ENCODE results near the gene QPRT. TPM values are rescaled to one million over a fixed set of nuclear protein-coding genes. Genes with fewer than 3 reads are reported as not detected.

The QPRT gene
- total RNA-seq, 4 donors from 2014 or later = 2.2 to 5.5 (median 3.5) TPM

DNA sequence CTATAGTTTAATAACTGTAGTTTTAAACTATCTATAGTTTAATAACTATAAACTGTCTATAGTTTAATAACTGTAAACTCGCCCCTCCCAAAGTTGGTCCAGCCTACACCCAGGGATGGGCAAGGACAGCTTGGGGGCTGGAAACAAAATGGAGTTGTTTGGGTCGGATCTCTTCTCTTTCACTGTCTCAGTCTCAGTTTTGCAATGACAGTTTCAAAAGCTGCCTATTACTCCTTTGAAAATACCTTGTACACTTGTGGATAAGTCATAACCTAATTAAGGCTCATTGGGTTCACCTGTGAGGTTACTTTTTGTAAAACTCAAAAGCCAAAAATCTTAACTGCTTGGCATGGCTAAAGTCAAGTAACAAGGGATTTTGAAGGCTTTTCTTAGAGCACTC lies 35.4 kb downstream of the QPRT start:
- no peak for DNase-seq (ENCODE audit: low spot score in 2 of 2)
- H3K9me3 ChIP-seq = no peaks in the 10 kb centered on the region
- H3K36me3 ChIP-seq = no peaks in the 10 kb centered on the region
- H3K27ac ChIP-seq = no peak overlapping the region
- WGBS = 87% methylated on average over 2 of the region's 2 CpGs
- H3K27me3 ChIP-seq = no peaks in the 10 kb centered on the region
- peaks cover 8% of the 10 kb centered on the region for H3K4me1 ChIP-seq
- TF ChIP-seq POLR2AphosphoS5 (IDR thresholded peaks at IDR 0.05) (no peak), POLR2A (IDR thresholded peaks at IDR 0.05) (no peak), EP300 (IDR thresholded peaks at IDR 0.05) (no peak)
- TF ChIP-seq, protein P1, sequence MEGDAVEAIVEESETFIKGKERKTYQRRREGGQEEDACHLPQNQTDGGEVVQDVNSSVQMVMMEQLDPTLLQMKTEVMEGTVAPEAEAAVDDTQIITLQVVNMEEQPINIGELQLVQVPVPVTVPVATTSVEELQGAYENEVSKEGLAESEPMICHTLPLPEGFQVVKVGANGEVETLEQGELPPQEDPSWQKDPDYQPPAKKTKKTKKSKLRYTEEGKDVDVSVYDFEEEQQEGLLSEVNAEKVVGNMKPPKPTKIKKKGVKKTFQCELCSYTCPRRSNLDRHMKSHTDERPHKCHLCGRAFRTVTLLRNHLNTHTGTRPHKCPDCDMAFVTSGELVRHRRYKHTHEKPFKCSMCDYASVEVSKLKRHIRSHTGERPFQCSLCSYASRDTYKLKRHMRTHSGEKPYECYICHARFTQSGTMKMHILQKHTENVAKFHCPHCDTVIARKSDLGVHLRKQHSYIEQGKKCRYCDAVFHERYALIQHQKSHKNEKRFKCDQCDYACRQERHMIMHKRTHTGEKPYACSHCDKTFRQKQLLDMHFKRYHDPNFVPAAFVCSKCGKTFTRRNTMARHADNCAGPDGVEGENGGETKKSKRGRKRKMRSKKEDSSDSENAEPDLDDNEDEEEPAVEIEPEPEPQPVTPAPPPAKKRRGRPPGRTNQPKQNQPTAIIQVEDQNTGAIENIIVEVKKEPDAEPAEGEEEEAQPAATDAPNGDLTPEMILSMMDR (IDR thresholded peaks at IDR 0.05) = no peak
- H3K4me3 ChIP-seq = no peak overlapping the region

- Histone ChIP-seq H3K9me3 (no peaks in the 10 kb centered on the region), H3K36me3 (no peaks in the 10 kb centered on the region), H3K27me3 (no peaks in the 10 kb centered on the region), H3K27ac (no peak overlapping the region), H3K4me3 (no peak overlapping the region), H3K4me1 (peaks cover 8% of the 10 kb centered on the region)
- no peak for TF ChIP-seq POLR2A (IDR thresholded peaks at IDR 0.05)
- no peak for TF ChIP-seq EP300 (IDR thresholded peaks at IDR 0.05)
- TF ChIP-seq, protein P1 (IDR thresholded peaks at IDR 0.05) = no peak
- TF ChIP-seq POLR2AphosphoS5 (IDR thresholded peaks at IDR 0.05) = no peak
- WGBS = 29% methylated on average over 1 of the region's 1 CpG
- DNase-seq (ENCODE audit: low spot score in 2 of 2) = no peak
Observed at GRCh38 chr16:29714972-29715371, 36.0 kb downstream of the QPRT start.

DNA sequence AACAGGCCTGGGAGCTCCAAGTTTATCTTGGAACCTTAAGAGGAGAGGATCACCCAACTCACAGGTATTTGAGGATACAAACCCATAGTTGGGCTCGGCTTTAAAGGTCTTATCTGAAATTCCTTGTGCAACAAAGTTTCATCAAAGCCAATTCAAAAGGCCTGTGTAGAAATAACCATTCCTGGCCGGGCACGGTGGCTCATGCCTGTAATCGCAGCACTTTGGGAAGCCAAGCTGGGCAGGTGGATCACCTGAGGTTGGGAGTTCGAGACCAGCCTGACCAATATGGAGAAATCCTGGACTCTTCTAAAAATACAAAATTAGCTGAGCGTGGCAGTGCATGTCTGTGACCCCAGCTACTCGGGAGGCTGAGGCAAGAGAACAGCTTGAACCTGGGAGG lies 38.1 kb downstream of the QPRT start:
- H3K36me3 ChIP-seq = no peaks in the 10 kb centered on the region
- H3K27me3 ChIP-seq = no peaks in the 10 kb centered on the region
- H3K4me3 ChIP-seq = no peak overlapping the region
- no peaks in the 10 kb centered on the region for H3K9me3 ChIP-seq
- WGBS = 91% methylated on average over 6 of the region's 7 CpGs
- no peak for DNase-seq (ENCODE audit: low spot score in 2 of 2)
- H3K4me1 ChIP-seq = no peaks in the 10 kb centered on the region
- no peak overlapping the region for H3K27ac ChIP-seq
- no peak for TF ChIP-seq EP300 (IDR thresholded peaks at IDR 0.05)
- TF ChIP-seq, protein P1 (IDR thresholded peaks at IDR 0.05) = no peak
- no peak for TF ChIP-seq POLR2AphosphoS5 (IDR thresholded peaks at IDR 0.05)
- TF ChIP-seq POLR2A (IDR thresholded peaks at IDR 0.05) = no peak

DNA sequence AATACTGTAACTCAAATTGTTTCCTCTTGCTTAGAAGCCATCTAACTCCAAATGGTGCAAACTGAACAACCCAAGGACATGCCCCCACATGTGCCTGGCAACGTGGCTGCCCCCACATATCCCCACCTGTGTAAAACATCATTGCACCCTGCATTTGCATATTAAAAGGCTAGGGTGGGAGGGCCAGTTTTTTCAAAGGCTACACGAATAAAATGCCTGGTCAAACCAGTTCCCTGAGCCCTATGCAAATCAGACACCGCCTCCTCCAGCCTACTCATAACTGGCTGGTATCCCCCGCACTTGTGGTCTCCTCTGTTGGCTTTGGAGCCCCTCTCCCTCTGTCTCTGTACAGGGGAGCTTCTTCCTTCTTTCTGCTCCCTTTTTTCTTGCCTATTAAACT lies 40.1 kb downstream of the QPRT start:
- H3K4me1 ChIP-seq = no peaks in the 10 kb centered on the region
- no peak overlapping the region for H3K4me3 ChIP-seq
- H3K27ac ChIP-seq = no peak overlapping the region
- H3K27me3 ChIP-seq = no peaks in the 10 kb centered on the region
- TF ChIP-seq POLR2AphosphoS5 (IDR thresholded peaks at IDR 0.05) (no peak), EP300 (IDR thresholded peaks at IDR 0.05) (no peak), POLR2A (IDR thresholded peaks at IDR 0.05) (no peak)
- TF ChIP-seq, protein P1 (IDR thresholded peaks at IDR 0.05) = no peak
- H3K9me3 ChIP-seq = no peaks in the 10 kb centered on the region
- WGBS = 26% methylated on average over 4 of the region's 4 CpGs
- no peaks in the 10 kb centered on the region for H3K36me3 ChIP-seq
- no peak for DNase-seq (ENCODE audit: low spot score in 2 of 2)

DNA sequence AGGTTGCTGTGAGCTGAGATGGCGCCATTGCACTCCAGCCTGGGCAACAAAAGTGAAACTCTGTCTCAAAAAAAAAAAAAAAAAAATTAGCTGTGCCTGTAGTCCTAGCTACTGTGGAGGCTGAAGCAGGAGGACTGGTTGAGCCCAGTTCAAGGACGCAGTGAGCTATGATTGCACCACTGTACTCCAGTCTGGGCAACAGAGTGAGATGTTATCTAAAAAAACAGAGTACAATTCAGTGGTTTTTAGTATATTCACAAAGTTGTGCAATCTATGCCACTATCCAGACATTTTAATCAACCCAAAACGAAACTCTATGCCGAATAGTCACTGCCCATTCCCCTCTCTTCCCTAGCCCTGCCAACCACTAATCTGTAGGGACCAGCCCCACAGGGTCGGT lies 41.7 kb downstream of the QPRT start:
- 77% methylated on average over 5 of the region's 5 CpGs for WGBS
- Histone ChIP-seq H3K4me1 (no peaks in the 10 kb centered on the region), H3K27ac (no peak overlapping the region), H3K9me3 (no peaks in the 10 kb centered on the region), H3K4me3 (no peak overlapping the region), H3K36me3 (no peaks in the 10 kb centered on the region), H3K27me3 (no peaks in the 10 kb centered on the region)
- TF ChIP-seq, protein P1 (IDR thresholded peaks at IDR 0.05) = no peak
- TF ChIP-seq EP300 (IDR thresholded peaks at IDR 0.05) (no peak), POLR2AphosphoS5 (IDR thresholded peaks at IDR 0.05) (no peak), POLR2A (IDR thresholded peaks at IDR 0.05) (no peak)
- DNase-seq (ENCODE audit: low spot score in 2 of 2) = no peak

Data from suprapubic skin (tissue), 4 donors.